Amniotic epithelial cell (primary cell): Measurements from ENCODE around the gene LGR6.

Source experiments
- DNase-seq: peaks from one replicate; pipeline ENCODE4 v3.0.0-alpha.2; 2010; ENCODE audit warnings: low read depth

The LGR6 gene

DNA sequence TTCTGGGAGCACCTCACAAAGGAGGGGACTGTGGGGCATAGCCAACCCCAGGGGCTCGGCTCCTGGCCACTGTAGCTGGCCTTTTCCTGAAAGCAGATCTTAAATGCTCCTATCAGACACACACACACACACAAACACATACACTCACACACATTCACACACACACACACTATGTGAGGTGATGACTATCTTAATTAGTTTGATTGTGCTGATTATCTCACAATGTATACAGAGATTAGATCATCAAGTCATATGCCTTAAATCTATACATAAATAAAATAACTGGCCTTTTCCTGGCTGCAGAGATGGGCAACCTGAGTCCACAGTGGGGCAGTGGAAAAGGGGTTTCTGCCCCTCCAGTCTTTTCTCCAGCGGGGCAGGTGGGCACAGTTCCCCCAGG is 27.1 kb downstream of the LGR6 start:
- no peak for DNase-seq

- DNase-seq, result no peak
Measured at GRCh38 chr1:202221911-202222909, 28.6 kb downstream of the LGR6 start.

GRCh38 chr1:202223121-202223860 is 29.7 kb downstream of the LGR6 start:
- no peak for DNase-seq

DNA sequence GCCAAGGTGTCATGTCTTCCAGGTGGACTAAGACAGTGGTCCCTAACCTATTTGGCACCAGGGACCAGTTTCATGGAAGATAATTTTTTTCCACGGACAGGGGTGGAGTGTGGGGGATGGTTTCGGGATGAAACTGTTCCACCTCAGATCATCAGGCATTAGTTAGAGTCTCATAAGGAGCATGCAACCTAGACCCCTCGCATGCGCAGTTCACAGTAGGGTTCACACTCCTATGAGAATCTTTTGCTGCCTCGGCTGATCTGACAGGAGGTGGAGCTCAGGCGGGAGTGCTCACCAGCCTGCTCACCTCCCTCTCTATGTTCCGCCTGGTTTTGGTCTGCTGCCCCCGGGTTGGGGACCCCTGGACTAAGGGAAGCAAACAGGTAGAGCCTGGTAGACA is 30.9 kb downstream of the LGR6 start:
- no peak for DNase-seq

- no peak for DNase-seq
Measured at GRCh38 chr1:202225131-202225530, 31.5 kb downstream of the LGR6 start.

GRCh38 chr1:202227053-202227672 is 33.6 kb downstream of the LGR6 start:
- no peak for DNase-seq

DNA sequence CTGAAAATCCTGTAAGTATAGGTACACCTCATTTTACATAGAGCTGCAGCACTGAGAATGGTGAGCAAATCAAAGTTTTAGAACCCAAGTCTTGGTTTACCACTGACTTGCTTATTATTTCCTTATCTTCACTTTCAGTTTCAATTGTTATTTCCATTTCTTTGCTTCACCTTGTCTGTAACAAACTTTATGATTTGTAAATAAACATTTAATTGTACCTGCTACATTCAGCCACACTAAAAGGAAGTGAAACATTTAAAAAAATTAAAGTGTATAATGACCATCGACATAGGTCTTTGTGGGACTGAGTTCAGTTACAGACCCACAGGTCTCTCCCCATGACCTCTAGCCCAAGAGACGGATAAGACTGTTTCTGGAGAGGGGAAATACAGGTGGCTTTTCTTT is 34.4 kb downstream of the LGR6 start:
- no peak for DNase-seq

DNA sequence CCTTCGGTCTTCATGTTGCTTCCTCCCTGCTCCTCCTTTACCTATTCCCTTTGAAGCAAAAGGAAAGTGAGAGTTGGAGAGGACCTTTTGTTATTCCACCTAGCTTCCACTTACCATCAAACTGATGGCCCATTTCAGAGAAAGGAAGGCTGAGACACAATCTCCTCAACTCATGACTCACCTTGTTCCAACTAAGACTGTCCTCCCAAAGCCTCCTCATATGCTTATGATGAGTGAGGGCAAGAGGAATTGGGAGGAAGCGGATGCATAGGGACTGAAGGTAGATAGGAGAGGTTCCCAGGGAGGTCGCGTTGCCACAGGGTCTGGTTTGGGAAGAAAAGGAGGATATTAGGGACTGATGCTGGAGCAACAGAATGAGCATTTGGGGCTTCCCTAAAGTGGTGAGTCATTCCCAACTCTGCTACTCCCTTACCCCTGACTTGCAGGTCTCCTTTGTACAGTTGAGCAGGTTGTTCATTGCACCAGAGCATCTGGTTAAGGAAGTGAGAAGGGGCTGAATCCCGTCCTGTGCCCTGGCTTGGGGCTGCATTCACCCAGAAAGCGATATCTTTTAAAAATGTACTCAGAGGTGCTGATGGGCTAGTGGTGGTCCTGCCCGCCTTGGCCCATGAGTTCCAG is 35.0 kb downstream of the LGR6 start:
- no peak for DNase-seq

DNA sequence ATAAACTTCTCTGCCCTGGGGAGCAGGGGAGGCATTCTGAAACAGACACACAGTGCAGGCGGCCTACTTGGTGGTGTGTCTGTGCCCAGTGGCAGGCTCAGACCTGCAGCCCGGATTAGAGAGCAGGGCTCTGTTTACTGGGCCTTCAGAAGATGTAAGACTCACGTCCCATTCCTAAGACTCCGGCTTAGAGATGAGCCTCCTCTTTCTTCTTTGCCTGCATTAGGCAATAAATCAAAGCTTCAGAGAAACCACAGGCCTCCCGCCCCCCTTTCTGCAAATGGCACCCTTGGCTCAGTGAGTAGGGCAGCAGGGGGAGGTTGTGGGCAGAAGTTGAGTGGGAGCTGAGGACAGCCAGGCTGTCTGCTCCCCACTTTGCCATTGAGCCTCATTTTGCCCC is 35.8 kb downstream of the LGR6 start:
- DNase-seq, result peak; percentile 67

DNA sequence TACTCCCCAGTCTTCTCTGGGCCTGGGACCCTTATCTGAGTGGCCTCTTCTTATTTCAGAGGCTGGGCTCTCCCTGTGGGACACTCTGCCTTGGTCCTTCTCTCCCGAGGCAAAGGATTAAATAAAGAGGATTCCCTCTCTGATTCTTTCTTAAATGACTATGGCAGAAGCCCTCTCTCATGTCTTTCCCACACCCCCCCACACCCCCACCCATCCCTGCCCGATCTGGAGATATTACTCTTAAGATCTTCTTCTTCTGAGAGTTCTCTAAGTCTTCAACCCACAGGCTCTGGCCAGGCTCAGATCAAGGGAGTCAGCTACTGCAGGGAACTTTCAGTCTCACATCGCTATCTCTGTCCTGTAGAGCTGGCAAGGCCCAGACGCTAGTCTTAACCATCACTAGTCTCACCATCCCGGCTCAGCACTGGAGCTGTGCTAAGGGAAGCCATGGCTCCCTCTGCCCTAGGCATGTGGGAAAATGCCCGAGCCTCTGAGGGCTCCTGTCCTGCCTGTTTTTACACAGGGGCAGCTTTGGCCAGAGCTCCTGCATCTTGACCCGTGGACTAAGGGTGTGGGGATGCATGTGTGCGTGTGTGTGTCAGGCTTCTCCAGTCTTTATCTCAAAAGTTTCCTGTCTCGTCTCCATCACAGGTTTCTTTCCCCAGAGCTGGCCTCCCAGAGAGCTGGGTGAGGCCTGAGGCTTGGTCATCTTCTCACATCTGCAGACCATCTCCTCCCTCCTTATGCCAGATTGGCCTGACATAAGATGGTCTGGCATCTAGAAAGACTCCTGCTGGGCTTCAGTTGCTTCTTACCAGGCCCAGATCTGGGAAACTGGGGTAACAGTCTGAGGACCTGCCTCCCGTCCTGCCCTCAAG is 36.7 kb downstream of the LGR6 start:
- DNase-seq, result no peak

- peak; percentile 56 for DNase-seq
Measured at GRCh38 chr1:202230939-202231645, 37.5 kb downstream of the LGR6 start.

DNA sequence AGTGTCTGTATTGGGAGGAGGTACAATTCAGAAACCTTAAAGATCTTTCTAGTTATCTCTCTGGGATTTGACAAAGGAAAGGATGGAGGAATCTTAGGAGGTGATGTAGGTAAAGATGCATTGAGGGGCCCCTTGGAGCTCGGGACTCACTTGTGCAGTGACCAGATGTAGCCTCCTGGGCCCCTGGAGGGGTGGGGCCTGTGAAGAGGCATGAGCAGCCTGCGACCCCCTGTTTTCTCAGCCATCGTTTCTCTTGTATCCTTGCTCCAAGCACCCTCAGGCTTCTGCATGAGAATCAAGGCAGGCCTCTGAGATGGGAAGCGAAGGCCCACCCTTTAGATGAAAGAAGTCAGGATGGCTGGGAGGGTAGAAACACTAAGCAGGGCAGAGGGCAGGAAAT is 39.6 kb downstream of the LGR6 start:
- no peak for DNase-seq

DNA sequence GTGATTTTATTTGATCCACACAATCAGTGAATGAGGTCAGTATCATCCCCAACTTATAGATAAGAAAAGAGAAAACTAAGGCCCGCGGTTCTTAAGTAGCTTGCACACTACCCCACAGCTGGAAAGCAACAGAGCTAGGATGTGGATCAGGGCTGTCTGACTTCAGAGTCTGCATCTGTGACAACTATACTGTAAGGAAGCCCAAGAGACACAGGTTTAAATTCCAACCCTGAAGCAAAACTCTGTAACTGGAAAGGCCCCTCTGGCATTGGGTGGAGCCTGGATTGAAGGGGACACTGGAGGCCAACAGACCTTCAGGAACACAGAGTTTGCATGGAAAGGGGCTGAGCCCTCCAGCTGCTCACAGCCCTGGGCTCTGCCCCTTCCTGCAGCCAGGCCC is 40.2 kb downstream of the LGR6 start:
- no peak for DNase-seq

- no peak for DNase-seq
Measured at GRCh38 chr1:202234331-202235002, 40.9 kb downstream of the LGR6 start.

- no peak for DNase-seq
Measured at GRCh38 chr1:202235003-202235660, 41.5 kb downstream of the LGR6 start.

DNA sequence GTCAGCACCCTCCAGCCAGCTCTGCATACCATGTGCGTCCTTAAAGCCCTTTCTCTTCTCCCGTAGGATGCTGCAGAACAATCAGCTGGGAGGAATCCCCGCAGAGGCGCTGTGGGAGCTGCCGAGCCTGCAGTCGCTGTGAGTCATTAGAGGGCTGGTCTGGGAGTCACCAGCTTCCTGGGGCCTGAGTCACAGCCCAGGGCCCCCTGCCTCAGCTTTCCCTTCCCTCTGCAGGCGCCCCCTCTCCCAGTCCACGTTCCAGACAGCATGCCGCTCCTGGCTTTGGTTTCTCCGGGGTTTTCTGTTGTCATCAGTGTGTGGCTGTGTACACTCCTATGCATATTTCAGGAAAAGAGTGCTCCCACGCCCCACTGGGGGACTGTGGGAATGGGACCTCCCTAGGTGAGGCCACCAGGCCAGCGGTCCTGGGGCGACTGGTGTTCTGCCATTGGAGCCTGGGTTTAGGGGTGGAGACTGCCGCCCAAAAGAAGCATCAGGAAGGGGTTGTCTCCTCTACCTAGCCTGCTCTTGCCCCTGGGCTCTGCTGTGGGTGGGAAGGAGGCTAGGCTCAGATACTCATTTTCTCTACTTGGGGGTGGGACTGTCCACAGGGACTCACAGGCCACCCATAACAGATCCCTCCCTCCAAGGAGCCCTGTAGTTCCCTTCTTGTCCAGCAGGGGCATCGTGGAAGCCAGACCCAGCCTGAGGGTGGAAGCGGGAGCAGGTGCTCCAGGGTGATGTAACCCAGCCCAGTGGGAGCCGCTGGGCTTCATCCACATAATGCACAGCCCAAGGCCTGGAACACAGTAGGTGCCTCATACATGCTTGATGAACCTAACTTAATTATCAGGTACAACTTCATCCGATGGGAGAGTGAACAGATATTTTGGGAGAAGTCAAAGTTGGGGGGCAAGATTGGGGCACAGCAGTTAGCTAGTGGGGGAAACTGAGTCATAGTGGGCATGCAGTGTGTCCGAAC is 42.5 kb downstream of the LGR6 start:
- peak; percentile 94 for DNase-seq

DNA sequence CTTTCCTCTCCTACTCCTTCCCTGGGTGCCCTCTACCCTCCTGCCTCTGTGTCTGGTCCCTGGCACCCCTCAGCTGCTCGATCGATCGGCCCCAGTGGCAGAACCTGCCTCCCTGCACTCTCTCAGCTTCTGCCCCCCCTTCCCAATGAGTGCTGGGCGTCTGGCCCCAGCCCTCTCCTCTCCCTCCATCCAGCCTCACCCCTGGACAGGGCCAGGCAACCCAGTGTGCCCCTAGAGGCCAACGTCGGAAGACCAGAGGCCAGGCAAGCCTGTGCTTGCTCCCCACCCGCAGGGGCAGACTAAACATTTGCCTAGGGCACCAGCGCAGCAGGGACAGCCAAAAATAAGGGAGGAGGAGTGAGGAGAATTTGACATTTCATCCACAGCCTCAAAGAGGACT is 43.5 kb downstream of the LGR6 start:
- DNase-seq, result peak; percentile 24

GRCh38 chr1:202238914-202239313 is 45.3 kb downstream of the LGR6 start:
- no peak for DNase-seq
